Colon (tissue), 2 donors: ENCODE measurements around the gene HECTD3.
"Not testable (repeated sequence)": the region's sequence is repeated elsewhere in the genome, so short reads cannot be mapped to it uniquely, and the experiment has no call there.

Source experiments
- FAIRE-seq: peaks from 2 replicates; lab custom pipeline; 2012; peaks lifted over from hg19 to GRCh38; lab: Jason Lieb, UNC
- donor health status: control.
- donor health status: control.

Gene HECTD3

DNA sequence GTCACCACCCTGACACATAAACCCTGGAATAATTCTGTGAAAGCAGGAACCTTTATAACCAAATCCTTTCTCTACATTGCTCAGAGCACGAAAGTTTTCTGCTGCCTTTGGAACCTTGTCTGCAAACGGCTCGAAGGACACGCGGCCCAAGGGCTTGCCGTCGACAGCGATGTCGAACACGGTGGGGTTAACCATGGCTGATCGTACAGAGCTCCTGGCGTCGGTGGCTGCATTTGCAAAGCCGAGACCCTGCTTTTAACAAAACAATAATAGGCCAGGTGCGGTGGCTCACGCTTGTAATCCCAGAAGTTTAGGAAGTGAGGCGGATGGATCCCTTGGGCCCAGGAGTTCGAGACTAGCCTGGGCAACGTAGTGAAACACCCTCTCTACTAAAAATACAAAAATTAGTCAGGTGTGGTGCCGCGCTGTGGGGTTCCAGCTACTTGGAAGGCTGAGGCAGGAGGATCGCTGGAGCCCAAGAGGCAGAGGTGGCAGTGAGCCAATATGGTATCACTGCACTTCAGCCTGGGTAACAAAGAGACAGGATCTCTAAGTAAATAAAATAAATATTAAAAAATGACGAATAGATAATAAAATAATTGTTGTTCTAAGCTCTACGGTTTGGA lies 22.5 kb downstream of the HECTD3 start:
- no peak for FAIRE-seq

DNA sequence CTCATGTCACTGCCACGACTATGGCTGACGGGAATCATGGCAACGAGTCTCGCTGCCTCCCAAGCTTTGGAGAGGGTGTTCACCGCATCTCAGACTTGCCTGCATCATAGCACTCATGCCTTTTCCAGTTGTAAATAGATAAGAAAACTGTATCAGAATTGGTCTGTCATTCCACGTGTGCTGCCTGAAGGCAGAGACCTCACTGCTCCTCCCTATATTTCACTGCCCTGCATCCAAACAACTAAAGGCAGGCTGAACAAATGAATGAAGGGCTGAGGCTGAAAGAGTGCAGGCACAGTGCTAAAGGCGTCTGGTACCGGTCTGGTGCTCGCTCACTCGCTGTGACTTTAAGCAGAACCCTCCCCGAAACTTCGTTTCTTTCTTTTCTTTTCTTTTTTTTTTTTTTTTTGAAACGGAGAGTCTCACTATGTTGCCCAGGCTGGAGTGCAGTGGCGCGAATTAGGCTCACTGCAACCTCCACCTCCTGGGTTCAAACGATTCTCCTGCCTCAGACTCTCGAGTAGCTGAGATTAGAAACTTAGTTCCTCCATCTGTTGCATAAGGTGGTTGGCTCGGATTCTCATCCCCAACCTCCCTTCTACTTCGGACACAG lies 25.3 kb downstream of the HECTD3 start:
- FAIRE-seq, result no peak

DNA sequence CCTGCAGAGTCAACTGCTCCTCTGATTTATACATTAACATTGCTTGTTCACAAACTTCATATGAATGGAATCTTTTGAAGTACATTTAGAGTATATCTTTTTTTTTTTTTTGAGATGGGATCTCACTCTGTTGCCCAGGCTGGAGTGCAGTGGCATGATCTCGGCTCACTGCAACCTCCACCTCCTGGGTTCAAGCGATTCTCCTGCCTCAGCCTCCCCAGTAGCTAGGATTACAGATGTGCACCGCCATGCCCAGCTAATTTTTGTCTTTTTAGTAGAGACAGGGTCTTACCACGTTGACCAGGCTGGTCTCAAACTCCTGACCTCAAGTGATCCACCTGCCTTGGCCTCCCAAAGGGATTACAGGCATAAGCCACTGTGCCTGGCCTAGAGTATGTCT lies 33.8 kb downstream of the HECTD3 start:
- not testable (repeated sequence) for FAIRE-seq

DNA sequence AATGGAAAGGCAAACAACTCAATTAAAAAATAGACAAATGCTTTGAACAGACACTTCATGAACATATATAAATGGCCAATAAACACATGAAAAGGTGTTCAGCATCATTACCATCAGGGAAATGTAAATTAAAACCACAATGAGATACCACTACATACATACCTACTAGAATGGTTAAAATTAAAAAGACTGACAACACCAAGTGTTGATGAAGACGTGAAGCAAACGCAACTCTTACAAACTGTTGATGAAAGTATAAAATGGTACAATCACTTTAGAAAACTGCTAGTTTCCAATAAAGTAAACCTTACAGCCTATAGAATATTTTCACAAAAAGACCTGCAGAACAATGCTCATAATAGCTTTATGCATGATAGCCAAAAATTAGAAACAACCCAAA lies 34.9 kb downstream of the HECTD3 start:
- FAIRE-seq, result no peak

DNA sequence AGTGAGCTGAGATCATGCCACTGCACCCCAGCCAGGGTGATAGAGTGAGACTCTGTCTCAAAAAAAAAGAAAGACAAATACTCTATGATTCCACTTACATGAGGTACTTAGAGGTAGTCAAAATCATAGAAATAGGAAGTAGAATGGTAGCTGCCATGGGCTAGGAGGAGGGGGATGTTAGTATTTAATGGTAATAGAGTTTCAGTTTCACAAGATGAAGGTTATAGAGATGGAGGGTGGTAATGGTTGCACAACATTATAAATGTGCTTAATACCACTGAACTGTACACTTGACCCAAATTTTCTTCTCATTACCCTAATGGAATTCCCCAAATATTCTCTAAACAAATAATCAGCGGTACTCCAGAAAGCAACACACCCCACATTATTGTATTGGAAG lies 37.5 kb downstream of the HECTD3 start:
- FAIRE-seq, result no peak

DNA sequence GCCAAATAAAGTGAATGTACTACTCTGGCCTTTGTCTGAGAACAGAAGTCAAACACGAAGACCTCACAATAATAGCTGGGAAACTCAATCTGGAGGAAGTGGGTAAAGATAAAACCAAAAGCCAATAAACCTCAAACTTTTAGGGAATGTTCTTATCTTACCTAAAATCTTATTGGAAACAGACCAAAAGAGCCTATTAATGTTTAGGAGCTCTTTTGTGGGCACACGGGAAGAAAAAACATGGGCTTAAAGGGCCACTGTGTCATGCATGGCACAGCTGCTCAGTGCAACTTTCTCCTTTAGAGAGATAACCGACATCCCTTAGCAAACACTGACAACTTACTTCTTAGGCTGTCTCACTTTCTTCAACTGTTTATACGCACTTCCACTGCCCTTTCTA lies 40.8 kb downstream of the HECTD3 start:
- FAIRE-seq, result no peak

DNA sequence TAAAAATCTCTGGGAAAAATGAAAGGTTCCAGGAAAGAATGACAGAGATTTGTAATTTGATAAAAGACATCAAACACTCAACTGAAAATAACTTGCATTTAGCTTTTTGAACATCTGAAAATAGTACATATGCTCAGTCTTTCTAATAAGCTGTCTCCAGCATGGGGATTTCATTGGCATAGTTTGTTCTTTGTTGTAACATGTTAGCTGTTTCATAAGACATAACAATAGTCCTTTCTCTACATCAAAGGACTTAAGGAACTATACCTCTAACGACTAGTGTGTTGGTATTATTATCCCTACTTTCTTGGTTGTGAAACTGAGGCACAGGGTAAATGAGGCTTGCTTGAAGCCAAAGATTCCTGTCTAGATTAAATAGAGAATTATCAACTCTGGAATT lies 46.7 kb downstream of the HECTD3 start:
- FAIRE-seq, result no peak

DNA sequence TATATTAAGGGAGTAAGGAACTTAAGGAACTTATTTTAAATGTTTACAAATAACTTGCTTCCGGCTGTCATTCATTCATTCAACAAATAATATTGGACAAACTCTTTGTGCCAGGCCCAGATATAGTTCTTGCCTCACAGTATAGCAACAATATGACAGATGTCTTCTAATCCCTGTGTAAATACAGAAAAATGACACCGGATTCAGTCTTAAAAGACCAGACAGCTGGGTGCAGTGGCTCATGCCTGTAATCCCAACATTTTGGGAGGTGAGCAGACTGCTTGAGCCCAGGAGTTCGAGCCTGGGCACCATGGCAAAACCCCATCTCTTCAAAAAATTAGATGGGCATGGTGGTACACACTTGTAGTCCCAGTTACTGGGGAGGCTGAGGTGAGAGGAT lies 48.4 kb downstream of the HECTD3 start:
- FAIRE-seq, result no peak

DNA sequence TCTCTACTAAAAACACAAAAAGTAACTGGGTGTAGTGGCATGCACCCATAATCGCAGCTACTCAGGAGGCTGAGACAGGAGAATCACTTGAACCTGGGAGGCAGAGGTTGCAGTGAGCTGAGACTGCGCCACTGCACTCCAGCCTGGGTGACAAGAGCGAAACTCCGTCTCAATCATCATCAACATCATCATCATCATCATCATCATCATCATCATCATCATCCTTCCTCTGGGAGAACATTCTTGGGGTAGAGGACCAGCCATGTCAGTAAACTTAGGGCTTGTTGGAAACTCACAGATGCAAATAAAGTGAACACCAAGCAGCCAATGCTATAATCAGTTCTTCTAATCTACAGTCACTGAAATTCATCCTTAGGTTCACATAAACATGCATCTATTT lies 49.1 kb downstream of the HECTD3 start:
- not testable (repeated sequence) for FAIRE-seq

DNA sequence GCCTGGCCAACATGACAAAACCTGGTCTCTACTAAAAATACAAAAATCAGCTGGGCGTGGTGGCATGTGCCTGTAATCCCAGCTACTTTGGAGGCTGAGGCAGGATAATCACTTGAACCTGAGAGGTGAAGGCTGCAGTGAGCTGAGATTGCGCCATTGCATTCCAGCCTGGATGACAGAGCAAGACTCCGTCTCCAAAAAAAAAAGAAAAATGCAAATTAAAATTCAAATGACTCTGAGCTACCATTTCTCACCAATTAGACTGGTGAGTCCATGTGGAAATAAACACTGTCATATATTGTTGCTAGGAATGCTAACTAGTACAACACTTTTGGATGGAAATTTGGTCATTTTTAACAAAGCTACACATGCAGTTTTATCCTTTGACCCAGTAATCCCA lies 53.6 kb downstream of the HECTD3 start:
- not testable (repeated sequence) for FAIRE-seq

DNA sequence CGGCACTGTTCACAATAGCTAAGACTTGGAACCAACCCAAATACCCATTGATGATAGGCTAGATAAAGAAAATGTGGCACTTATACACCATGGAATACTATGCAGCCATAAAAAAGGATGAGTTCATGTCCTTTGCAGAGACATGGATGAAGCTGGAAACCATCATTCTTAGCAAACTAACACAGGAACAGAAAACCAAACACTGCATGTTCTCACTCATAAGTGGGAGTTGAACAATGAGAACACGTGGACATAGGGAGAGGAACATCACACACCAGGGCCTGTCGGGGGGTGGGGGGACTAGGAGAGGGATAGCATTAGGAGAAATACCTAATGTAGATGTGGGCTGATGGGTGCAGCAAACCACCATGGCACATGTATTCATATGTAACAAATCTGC lies 55.0 kb downstream of the HECTD3 start:
- not testable (repeated sequence) for FAIRE-seq
